ENCODE measurements around the gene LCNL1. TPM values are rescaled to one million over a fixed set of nuclear protein-coding genes. Genes with fewer than 3 reads are reported as not detected.

Gene LCNL1
- total RNA-seq, 4 donors from 2014 or later, result 0.19 TPM; not detected in 3

- no peak for DNase-seq
- Histone ChIP-seq H3K27me3 (no peaks in the 10 kb centered on the region), H3K4me3 (peak overlapping the region; percentile 75 to 94 (median 87)), H3K4me1 (peaks cover 21 to 57% (median 28%) of the 10 kb centered on the region in 3 donors), H3K27ac (peak overlapping the region; percentile 90 to 98 (median 96)), H3K9me3 (no peaks in the 10 kb centered on the region), H3K36me3 (peaks cover 24 to 41% (median 31%) of the 10 kb centered on the region in 3 donors)
- no peak for TF ChIP-seq CTCF (IDR thresholded peaks at IDR 0.05)
- TF ChIP-seq POLR2A (IDR thresholded peaks at IDR 0.05), result no peak
- 0% methylated on average over 4 of the region's 45 CpGs; no CpG with 5 or more reads in 1 of the 2 donors for WGBS, 2 donors
- intact Hi-C loops (cut with DNase I), result loop anchor here (5.0 to 10.0 kb wide), 2 partner anchors 83 to 89 kb away; partner anchors contain the start of genes ABCA2 and MAMDC4
Observed at GRCh38 chr9:136944212-136944518, 38.6 kb upstream of the LCNL1 start.

GRCh38 chr9:136944519-136945332 is 38.1 kb upstream of the LCNL1 start, which contains the start of the genes C8G and FBXW5:
Gene C8G, plus strand, starts transcription at chr9:136945243. Its CDS starts 78 bp downstream, at chr9:136945321.
Gene FBXW5, minus strand, starts transcription at chr9:136944738. Its CDS starts 655 bp downstream, at chr9:136944083.
- Histone ChIP-seq H3K36me3 (peaks cover 24 to 35% (median 30%) of the 10 kb centered on the region in 3 donors), H3K4me3 (peak within 1 kb of the TSS; percentile 75 to 94 (median 87)), H3K27ac (peak within 1 kb of the TSS; percentile 90 to 98 (median 96)), H3K4me1 (peaks cover 25 to 62% (median 33%) of the 10 kb centered on the region in 3 donors), H3K9me3 (no peaks in the 10 kb centered on the region), H3K27me3 (no peaks in the 10 kb centered on the region)
- DNase-seq, result peak; percentile 60
- peak; percentile 98 to 100 (median 100) for TF ChIP-seq CTCF (IDR thresholded peaks at IDR 0.05)
- peak in 3 of 4 donors; percentile 51 to 81 (median 74) for TF ChIP-seq POLR2A (IDR thresholded peaks at IDR 0.05)
- intact Hi-C loops (cut with DNase I), result loop anchor here (5.0 to 10.0 kb wide), 2 partner anchors 83 to 90 kb away; partner anchors contain the start of genes ABCA2 and MAMDC4
- 11 to 26% methylated on average over 6 to 11 of the region's 74 CpGs for WGBS, 2 donors

GRCh38 chr9:136945333-136946227 is 37.2 kb upstream of the LCNL1 start:
- DNase-seq, result no peak
- Histone ChIP-seq H3K36me3 (peaks cover 20 to 26% (median 22%) of the 10 kb centered on the region in 3 donors), H3K27ac (no peak overlapping the region), H3K4me1 (peaks cover 30 to 68% (median 37%) of the 10 kb centered on the region in 3 donors), H3K9me3 (no peaks in the 10 kb centered on the region), H3K27me3 (no peaks in the 10 kb centered on the region), H3K4me3 (no peak overlapping the region)
- 61 to 84% methylated on average over 6 to 8 of the region's 30 CpGs for WGBS, 2 donors
- TF ChIP-seq POLR2A (IDR thresholded peaks at IDR 0.05), result no peak
- TF ChIP-seq CTCF (IDR thresholded peaks at IDR 0.05), result no peak
- intact Hi-C loops (cut with DNase I), result loop anchor here (10.0 kb wide), 1 partner anchor 91 kb away; the partner anchor contains the start of gene MAMDC4

GRCh38 chr9:136946228-136947027 is 36.4 kb upstream of the LCNL1 start:
- Histone ChIP-seq H3K4me1 (peaks cover 31 to 73% (median 39%) of the 10 kb centered on the region in 3 donors), H3K4me3 (no peak overlapping the region), H3K9me3 (no peaks in the 10 kb centered on the region), H3K27me3 (no peaks in the 10 kb centered on the region), H3K27ac (no peak overlapping the region), H3K36me3 (peaks cover 12 to 18% (median 13%) of the 10 kb centered on the region in 3 donors)
- DNase-seq, result no peak
- TF ChIP-seq CTCF (IDR thresholded peaks at IDR 0.05), result no peak
- TF ChIP-seq POLR2A (IDR thresholded peaks at IDR 0.05), result no peak
- intact Hi-C loops (cut with DNase I), result loop anchor here (10.0 kb wide), 1 partner anchor 92 kb away; the partner anchor contains the start of gene MAMDC4
- WGBS, 2 donors, result 80 to 87% methylated on average over 4 to 6 of the region's 27 CpGs
